T-helper 2 cell treated with Interferon-gamma antibody and Interleukin-4, amounts not matched to agents 100 ng/mL and 5 ng/mL, for 36 hours (primary cell): Measurements from ENCODE around the gene CRACDL. TPM values are rescaled to one million over a fixed set of nuclear protein-coding genes. Genes with fewer than 3 reads are reported as not detected.
"Not testable (repeated sequence)": the region's sequence is repeated elsewhere in the genome, so short reads cannot be mapped to it uniquely, and the experiment has no call there.

ENCODE experiments used
- intact Hi-C: fragments of 100-400 bp; cut with micrococcal nuclease; formaldehyde crosslinking; loops from one replicate; pipeline ENCODE4 v1.15.1; 2023
- total RNA-seq: library from RNA; stranded (reverse); gene quantifications from 2 replicates; pipeline ENCODE4 v1.2.3, GENCODE V29; 2022

CRACDL gene
- total RNA-seq, 1 donor from 2014 or later, result 0.48 TPM

GRCh38 chr2:98907966-98908905, 27.8 kb downstream of the CRACDL start:
- intact Hi-C loops, result no loop called here

GRCh38 chr2:98907385-98907784, 28.6 kb downstream of the CRACDL start:
- intact Hi-C loops, result no loop called here

GRCh38 chr2:98903767-98904485, 32.1 kb downstream of the CRACDL start:
- intact Hi-C loops, result no loop called here

GRCh38 chr2:98903064-98903355, 33.0 kb downstream of the CRACDL start:
- intact Hi-C loops, result no loop called here

DNA sequence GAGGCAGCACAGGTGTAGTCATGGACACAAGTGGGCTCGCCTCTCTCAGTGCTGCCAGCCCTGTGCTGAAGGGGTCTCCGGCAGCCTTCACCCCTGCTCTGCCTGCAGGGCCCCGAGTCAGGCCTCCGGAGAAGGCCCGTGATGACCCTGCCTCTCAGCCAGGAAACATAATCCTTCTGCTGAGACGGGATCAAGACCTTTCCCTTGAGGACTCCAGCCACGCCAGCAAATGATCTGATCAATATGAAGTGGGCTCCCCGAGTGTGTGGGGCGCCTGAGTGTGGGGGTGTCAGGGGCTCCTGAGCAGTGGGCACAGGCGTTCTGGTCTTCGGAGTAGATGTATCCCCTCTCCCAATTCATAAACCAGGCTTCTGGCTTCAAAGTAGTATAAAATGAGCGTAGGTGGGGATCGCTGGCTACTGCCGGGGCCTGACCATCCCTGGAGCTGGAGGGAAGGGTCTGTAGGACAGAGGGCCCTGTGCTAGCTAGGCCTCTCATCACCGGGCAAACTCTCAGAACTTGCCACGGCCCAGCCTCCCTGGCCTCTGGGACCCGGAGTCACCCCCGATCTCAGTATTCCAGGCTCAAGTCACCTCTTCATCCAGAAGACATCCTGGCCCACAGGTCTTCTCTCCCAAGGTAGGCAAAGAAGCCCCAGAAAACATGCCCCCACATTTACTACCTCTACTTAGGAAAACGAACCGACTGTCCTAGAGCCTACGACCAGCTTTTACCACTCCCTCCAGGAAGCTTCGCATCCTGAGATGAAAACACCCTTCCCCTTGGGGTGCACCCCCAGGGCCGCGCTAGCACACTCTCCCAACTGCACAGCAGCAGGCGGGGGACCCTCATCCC, 33.6 kb downstream of the CRACDL start:
- intact Hi-C loops, result no loop called here

DNA sequence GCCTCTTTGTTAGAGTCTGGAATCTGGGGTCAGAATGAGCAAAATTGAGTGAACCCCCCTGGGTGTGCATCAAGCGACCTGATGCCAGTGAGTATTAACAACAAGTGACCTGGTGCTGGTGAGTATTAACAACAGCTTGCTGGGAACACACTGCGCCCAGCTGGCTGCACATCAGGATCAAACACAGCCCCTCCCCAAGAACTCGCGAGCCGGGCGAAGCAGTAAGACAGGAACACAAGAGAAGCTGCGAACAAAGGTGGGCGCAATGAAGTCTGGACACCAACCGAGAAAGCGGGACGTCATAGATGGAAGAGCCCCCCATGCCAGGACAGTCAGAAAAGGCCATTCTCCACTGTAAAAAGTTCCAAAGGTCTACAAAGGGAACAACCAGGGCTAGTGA, 34.3 kb downstream of the CRACDL start:
- intact Hi-C loops, result no loop called here

DNA sequence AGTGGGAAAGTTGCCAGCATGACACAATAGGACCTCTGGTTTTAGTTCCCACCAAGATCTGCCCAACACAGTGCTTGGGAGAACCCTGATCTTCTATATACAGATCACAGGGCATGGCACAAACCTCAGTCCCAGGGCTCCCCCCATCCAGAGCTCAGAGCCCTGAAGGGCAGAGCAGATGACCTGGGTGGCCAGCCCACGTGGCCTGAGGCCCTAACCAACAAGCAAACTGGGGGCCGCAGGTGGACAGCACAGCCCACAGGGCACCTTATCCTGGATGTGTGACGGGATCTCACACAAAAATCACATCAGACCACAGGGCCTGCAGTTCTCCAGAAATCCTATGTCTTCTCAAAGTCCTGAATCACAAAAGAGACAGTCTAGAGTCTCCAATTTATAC, 34.7 kb downstream of the CRACDL start:
- intact Hi-C loops, result no loop called here

DNA sequence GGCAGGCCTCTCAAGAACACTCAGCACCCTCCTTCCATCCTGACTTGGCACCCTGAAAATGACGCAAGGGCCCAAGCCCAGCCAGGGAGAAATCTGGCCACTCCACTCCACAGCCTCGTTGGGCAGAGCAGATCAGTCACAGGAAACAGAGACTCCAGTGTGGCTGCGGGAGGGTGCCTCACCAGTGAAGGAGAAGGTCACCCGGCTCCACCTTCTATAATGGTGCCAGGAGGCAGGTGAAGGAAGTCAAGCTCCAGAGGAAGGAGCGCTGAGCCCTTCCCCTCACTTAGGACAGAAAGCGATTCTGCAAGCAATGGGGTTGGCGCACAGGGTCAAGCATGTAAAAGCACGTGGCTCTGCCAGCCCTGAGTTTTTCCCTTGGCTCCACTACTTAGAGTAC, 35.3 kb downstream of the CRACDL start:
- intact Hi-C loops, result no loop called here

- intact Hi-C loops, result not testable (repeated sequence)
Observed at GRCh38 chr2:98899703-98900078, 36.3 kb downstream of the CRACDL start.

DNA sequence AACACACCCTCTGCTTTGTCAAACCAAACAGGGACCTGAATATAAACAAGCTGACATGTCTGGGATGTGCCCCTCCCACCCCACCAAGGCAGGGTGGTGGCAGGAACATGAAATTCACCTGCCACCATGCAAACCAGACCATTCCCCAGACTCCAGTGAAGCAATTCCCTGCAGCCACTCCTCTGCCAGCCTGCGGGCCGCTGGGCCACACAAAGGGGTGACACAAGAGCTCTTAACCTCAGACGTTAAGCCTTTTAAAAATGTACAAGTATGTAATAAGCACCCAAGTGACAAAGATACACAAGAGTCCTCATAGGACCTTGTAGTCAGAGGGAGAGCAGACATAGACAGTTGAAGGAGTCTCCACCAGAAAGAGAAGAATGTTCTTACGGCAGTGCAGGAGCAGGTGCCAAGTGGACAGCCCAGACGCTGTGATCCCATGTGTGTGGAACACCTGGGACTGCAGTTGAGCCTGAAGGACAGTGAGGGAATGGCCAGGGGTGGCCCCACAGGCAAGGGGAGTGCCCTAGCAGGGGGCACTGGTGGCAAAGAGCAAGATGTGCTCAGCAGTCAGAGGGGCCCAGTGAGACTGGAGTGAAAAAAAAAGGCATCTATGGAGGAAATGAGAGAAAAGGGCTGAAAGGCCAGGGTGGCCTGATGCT, 36.9 kb downstream of the CRACDL start:
- intact Hi-C loops, result no loop called here

DNA sequence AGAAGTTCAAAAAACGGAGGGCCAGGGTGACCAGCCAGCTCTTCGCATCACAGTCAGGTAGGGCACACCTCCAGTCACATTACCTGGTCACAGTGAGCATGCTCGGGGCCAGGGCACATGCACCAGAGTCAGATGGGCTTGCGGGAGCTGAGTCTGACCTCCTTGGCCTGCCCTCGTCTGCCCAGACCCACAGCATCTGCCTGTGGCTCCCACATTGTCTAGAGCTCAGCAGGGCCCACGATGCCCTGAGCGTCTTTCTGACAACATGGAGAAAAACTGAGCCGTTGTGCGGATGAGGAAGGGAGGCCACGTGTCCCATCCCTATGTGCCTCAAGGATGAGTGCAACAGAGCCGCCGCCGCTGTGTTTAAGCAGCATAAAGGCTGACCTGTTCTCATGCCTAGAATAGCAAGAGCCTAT, 37.6 kb downstream of the CRACDL start:
- intact Hi-C loops, result no loop called here

DNA sequence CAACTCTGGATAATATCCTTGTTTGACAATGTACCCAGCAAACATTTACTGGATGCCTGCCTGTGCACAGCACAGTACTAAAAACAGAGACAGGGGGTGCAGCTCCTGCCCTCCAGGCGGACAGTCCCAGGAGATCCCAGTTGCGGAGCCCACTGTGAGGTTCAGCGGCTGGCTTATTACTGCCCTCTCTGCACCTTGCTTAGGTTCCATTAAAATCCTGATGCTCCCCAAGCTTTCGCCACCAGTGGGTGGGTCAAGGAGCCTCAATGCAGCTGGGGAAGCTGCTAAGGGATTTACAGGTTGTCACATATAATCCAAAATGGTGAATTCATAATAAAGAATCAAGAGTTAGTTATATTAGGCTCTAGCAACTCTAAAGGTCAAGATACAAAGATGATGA, 38.3 kb downstream of the CRACDL start:
- intact Hi-C loops, result no loop called here

GRCh38 chr2:98896944-98897343, 39.1 kb downstream of the CRACDL start:
- intact Hi-C loops, result no loop called here

DNA sequence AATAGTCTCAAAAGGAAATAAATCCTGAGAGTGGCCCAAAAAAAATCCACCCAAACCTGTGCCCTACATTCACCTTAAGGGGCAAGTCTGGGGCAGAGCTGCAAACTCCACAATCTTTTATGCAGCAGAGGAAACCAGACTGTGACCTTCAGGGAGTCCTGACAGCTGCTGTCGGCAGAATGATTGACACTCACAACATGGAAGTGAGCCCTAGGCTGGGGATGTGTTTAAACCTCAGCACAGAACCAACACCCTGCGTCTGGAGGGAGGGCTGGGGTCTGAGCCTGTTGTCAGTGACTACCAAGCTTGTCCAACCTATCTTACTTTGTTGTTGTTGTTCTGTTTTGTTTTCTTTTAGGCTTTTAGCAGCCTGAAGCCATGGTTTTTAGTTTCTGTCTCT, 39.6 kb downstream of the CRACDL start:
- intact Hi-C loops, result no loop called here

DNA sequence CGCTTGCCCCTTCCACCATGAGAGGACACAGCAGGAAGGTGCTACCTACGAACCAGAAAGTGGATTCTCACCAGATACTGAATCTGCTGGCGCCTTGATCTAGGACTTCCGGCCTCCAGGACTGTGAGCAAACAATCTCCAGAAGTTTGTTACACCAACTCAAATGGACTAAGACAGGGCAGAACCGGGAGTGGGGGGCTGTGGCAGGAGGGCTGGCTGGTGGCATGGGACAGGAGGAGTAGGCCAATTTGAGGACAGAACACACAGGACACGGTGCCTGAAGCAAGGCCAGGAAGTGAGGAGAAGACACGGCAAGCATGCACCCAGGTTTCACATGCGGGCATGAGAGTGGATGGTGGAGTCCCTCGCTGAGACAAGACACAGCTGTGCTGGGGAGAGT, 40.1 kb downstream of the CRACDL start:
- intact Hi-C loops, result no loop called here

GRCh38 chr2:98895221-98895620, 40.8 kb downstream of the CRACDL start:
- intact Hi-C loops, result no loop called here

DNA sequence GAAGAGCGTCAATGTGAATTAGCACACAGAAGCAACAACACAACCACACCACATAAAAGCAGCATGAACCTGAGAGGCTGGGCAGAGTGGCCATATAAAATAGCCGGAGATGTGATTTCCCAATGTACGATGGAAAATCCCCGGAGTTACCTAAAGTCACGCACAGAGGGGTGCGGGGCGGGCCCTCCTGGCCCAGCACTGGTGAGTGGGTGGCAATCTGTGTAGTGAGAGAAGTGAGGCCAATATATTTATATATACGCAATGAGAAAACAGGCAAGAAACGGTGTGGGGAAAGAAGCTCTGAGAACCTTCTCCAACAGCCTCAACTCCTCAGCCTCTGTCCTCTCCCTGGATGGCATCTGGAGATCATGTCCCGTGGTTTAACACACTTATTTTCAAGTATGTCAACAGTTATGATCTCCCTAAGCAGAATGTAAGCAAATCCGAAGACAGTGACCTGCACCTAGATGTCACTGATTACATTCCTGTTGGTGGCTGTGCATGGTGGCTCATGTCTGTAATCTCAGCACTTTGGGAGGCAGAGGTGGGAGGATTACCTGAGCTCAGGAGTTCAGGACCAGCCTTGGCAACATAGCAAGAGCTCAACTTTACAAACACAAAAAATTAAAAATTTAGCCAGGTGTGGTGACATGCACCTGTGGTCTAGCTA, 41.6 kb downstream of the CRACDL start:
- intact Hi-C loops, result no loop called here

GRCh38 chr2:98893911-98894321, 42.1 kb downstream of the CRACDL start:
- intact Hi-C loops, result no loop called here

DNA sequence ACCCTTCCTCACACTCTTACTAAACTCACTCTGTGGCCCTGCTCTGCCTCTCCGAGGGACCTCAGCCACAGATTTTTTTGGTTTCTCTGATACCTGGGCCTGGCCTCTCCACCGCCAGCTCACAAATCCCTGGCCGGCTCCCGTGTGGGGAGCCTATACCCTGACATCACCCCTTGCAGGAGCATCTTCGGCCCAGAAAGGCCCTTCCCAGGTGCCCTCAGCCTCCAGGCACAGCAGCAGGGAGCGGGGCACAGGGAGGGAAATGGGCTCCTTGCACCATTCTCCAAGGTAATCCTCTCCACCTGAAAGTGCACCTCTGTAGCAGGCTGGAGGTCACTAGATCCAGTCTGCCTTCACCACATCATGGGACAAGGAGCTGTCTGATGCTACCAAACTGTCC, 43.2 kb downstream of the CRACDL start:
- intact Hi-C loops, result no loop called here

- intact Hi-C loops, result no loop called here
Observed at GRCh38 chr2:98891591-98891990, 44.4 kb downstream of the CRACDL start.

DNA sequence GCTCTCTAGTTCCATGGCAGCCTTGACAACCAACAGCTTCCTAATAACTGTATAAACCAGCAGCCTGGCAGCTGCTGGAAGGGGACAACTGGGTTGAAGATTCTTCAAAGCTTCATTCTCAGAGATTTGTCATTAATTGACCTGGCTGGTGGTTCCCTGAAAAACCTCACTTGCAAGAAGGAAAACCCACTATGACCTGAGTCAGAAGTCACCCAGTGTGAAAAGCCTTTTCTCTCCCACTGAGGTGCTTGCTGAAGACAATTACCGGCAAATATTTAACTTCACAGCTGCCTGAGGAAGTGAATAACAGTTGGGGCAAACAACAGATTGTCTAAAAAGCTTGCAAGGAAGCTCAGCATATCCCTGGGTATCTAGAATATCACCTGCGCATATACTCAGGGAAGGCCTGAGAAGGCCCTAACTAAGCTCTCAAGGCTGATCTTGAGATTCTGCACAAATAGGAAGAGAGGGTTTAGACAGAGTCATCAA, 49.9 kb downstream of the CRACDL start:
- intact Hi-C loops, result no loop called here
